ENCODE results near the gene LAMB2. TPM values are rescaled to one million over a fixed set of nuclear protein-coding genes. Genes with fewer than 3 reads are reported as not detected.

The LAMB2 gene
- total and polyA plus RNA-seq, 10 of the 15 experiments (the other 5 are each of a cell fraction or from before 2014, with no cell fraction given): 0.13 to 3.2 (median 0.64) TPM; not detected in 3

- 81% methylated on average over 9 of the region's 9 CpGs for WGBS (ENCODE audit: insufficient coverage, insufficient replicate concordance, low lambda C conversion rate, missing lambda C conversion rate)
- Histone ChIP-seq H3K36me3 (ENCODE audit: control insufficient read depth in 2 of 2, insufficient read depth in 2 of 2, low read length in 1 of 2) (no peaks in the 10 kb centered on the region), H3K9ac (ENCODE audit: control insufficient read depth, insufficient read depth, low read length) (no peak overlapping the region), H4K20me1 (ENCODE audit: control insufficient read depth, insufficient read depth) (no peaks in the 10 kb centered on the region), H2AFZ (ENCODE audit: control insufficient read depth, low read depth, low read length) (no peak overlapping the region), H3K79me2 (ENCODE audit: control insufficient read depth, insufficient read depth, low read length) (no peaks in the 10 kb centered on the region), H3K4me2 (ENCODE audit: control insufficient read depth, insufficient read depth) (no peak overlapping the region), H3K9me3 (replicated peaks; ENCODE audit: control insufficient read depth, insufficient read depth, low read length) (no peaks in the 10 kb centered on the region), H3K27ac (ENCODE audit: control insufficient read depth, insufficient read depth) (no peak overlapping the region), H3K27me3 (replicated peaks in 1 of 2; ENCODE audit: control insufficient read depth in 2 of 2, insufficient read depth in 2 of 2, low read length in 1 of 2) (no peaks in the 10 kb centered on the region), H3K4me1 (ENCODE audit: control insufficient read depth, insufficient read depth, low read length) (no peaks in the 10 kb centered on the region), H3K4me3 (no peak overlapping the region)
- in situ Hi-C loops (cut with MboI) (no loop called here), intact Hi-C loops (cut with micrococcal nuclease; ENCODE audit: unreplicated experiment) (no loop called here)
- ChIA-PET RAD21 (ENCODE audit: unreplicated experiment) (interaction anchor here (1.2 kb wide), 1 partner anchor 187 kb away, joined by 4 read pairs; no protein-coding TSS in a partner anchor), POLR2A (no interaction called here), CTCF (interaction anchor here (1.0 kb wide), 1 partner anchor 9 kb away, joined by 3 read pairs; no protein-coding TSS in a partner anchor), SMC1A (ENCODE audit: uncharacterized antibody, unreplicated experiment) (no interaction called here)
- BruUV-seq (replicated peaks): no TSS peak
- TF ChIP-seq NFXL1 (IDR thresholded peaks at IDR 0.05; ENCODE audit: borderline replicate concordance) (no peak), ASH2L (IDR thresholded peaks at IDR 0.05; ENCODE audit: borderline replicate concordance, low read depth) (no peak), ELK1 (IDR thresholded peaks at IDR 0.05; ENCODE audit: low read depth, low read length) (no peak), ZBTB40 (IDR thresholded peaks at IDR 0.05; ENCODE audit: borderline replicate concordance) (no peak), ZNF384 (IDR thresholded peaks at IDR 0.05; ENCODE audit: borderline replicate concordance, low read depth, low read length) (no peak), RCOR1 (conservative IDR thresholded peaks at IDR 0.05; ENCODE audit: low read depth, low read length) (no peak), ESRRA (IDR thresholded peaks at IDR 0.05; ENCODE audit: low read length) (no peak), HCFC1 (IDR thresholded peaks at IDR 0.05; ENCODE audit: low read length) (no peak), NFYA (IDR thresholded peaks at IDR 0.05; ENCODE audit: borderline replicate concordance, low read depth, low read length) (no peak), MYB (IDR thresholded peaks at IDR 0.05; ENCODE audit: borderline replicate concordance, low read depth, low read length) (no peak)
- TF ChIP-seq, protein P1, sequence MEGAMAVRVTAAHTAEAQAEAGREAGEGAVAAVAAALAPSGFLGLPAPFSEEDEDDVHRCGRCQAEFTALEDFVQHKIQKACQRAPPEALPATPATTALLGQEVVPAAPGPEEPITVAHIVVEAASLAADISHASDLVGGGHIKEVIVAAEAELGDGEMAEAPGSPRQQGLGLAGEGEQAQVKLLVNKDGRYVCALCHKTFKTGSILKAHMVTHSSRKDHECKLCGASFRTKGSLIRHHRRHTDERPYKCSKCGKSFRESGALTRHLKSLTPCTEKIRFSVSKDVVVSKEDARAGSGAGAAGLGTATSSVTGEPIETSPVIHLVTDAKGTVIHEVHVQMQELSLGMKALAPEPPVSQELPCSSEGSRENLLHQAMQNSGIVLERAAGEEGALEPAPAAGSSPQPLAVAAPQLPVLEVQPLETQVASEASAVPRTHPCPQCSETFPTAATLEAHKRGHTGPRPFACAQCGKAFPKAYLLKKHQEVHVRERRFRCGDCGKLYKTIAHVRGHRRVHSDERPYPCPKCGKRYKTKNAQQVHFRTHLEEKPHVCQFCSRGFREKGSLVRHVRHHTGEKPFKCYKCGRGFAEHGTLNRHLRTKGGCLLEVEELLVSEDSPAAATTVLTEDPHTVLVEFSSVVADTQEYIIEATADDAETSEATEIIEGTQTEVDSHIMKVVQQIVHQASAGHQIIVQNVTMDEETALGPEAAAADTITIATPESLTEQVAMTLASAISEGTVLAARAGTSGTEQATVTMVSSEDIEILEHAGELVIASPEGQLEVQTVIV (IDR thresholded peaks at IDR 0.05; ENCODE audit: borderline replicate concordance, partially characterized antibody): no peak
- ATAC-seq (no peak), FAIRE-seq (no peak), DNase-seq (ENCODE audit: low read depth, low spot score) (no peak)
These were observed 41.6 kb upstream of the LAMB2 start for GRCh38 chr3:49174397-49174985.
